ENCODE measurements around the gene SLC29A4. TPM values are rescaled to one million over a fixed set of nuclear protein-coding genes. Genes with fewer than 3 reads are reported as not detected.
"Not testable (repeated sequence)": the region's sequence is repeated elsewhere in the genome, so short reads cannot be mapped to it uniquely, and the experiment has no call there.

SLC29A4 gene
- total RNA-seq, 1 experiment from 2014 or later: 27.4 TPM

DNA sequence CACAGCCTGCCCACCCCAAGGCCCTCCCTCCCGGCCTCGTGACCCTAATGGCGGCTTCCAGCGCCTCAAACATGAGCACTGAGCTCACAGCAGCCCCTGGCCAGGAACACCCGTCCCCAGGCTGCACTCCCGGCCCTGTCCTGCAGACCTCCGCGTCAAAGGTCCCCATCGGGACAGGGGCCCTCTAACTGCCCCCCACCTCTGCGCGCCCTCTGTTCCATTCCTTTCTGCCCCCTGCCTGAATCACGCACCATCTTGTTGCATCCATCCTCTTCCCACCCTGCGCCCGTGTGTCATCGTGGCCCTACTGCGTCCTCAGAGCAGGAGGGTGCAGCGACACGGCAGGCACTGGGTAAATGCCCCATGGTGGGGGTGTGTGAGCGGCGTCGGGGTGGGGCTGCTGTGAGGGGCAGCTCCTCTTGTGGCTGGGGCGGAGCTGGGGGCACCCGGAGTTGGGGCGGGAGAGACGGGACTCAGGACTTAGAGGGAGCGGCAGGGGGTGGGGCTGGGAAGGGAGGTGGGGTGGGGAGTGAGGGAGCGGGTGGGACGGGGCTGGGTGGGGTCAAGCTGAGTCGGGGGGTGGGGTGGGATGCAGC is 13.4 kb downstream of the SLC29A4 start:
- DNase-seq (ENCODE audit: low spot score): no peak

DNA sequence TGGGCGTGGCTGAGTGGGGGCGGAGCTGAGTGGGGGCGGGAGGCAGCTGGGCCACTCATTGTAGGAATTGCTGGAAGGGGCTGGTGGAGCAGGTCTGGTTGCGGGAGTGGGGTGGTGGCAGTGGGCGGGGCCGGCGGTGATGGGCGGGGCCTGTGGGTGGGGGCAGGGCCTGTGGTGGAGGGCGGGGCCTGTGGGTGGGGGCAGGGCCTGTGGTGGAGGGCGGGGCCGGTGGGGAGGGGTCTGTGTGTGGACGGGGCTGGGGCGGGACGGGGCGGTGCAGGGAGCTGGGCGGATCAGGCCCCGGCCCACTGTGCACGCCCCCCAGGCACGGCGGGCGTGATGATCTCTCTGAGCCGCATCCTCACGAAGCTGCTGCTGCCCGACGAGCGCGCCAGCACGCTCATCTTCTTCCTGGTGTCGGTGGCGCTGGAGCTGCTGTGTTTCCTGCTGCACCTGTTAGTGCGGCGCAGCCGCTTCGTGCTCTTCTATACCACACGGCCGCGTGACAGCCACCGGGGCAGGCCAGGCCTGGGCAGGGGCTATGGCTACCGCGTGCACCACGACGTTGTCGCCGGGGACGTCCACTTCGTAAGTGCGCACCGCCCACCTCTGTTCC is 14.0 kb downstream of the SLC29A4 start:
- no peak for DNase-seq (ENCODE audit: low spot score)

DNA sequence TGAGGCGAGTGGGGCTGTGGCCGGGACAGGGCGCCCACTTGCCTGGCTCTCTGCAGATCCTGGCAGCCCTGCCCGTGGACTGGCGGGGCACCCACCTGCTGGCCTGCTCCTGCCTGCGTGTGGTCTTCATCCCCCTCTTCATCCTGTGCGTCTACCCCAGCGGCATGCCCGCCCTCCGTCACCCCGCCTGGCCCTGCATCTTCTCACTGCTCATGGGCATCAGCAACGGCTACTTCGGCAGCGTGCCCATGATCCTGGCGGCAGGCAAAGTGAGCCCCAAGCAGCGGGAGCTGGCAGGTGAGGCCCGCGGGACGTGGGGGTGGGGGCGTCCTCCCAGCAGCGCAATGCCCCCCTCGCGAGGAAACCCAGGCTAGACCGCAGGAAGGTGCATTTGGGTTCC is 17.6 kb downstream of the SLC29A4 start:
- no peak for DNase-seq (ENCODE audit: low spot score)

DNA sequence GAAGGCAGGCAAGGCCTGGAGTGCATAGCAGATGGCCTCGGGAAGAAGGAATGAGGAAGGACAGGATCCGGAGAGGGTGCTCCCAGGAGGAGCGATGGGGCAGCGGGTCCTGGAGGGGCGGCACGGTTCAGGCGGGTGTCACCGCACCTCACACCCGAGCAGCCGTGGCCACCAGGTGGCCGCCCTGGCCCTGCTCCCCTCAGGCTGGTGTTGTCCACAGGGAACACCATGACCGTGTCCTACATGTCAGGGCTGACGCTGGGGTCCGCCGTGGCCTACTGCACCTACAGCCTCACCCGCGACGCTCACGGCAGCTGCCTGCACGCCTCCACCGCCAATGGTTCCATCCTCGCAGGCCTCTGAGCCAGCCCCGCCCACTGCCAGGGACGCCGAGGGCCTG is 19.8 kb downstream of the SLC29A4 start:
- no peak for DNase-seq (ENCODE audit: low spot score)

DNA sequence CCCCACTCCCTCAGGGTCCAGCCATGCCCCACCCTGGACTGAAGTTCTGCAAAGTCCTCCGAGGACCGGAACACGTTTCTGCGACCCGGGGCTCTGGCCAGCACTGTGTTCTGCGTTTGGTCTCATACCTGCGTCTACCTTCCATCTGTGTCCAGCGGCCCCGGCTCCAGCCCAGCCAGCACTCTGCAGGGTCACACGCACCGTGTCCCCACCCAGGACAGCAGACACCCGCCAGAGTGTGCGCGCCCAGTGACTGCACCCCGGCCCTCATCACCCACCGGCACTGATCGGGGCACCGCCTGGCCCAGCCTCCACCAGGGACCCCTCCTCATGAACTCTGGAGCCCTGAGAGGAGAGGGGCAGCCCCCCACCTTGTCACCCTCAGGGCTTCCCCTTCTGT is 20.3 kb downstream of the SLC29A4 start:
- DNase-seq (ENCODE audit: low spot score): no peak

DNA sequence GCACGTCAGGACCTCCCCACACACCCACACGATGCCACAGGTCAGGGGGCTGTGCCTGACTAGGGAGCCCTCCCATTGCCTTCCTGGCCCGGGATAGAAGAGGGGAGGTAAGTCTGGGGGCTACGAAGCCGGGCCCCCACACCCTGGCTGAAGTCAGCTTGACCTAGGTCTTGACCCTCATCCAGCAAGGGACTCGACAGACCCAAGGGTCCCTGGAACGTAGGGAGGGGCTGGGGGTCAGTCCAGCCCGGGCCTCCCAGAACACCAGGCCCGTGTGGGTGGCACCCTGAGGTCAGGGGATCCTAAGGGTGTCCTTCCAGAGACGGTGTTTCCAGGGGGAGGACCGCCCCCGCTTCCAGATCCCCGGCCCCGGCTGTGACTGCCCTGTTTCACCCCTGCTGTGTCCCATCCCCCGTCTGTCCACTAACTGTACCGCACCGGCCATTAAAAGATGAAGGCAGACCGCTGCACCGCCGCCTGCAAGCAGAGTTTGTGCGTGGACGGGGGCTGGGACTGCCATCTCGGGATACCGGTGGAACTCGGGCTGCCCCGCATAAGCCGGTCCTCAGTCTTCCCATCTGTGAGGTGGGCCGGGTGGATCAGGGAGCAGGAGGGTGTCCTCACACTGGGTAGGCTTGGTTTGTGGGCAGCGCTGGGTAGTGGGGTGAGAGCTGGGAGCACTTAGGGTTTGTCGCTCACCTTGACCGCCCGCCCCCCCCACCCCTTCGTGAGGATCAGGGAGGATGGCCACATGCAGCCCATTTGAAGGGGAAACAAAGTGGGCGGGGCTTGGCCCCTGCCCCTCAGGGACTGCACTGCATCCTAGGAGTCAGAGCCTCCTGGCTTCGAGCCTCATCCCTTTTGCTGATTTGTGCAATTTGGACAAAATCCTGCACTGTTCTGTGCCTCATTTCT is 21.1 kb downstream of the SLC29A4 start:
- DNase-seq (ENCODE audit: low spot score): no peak

DNA sequence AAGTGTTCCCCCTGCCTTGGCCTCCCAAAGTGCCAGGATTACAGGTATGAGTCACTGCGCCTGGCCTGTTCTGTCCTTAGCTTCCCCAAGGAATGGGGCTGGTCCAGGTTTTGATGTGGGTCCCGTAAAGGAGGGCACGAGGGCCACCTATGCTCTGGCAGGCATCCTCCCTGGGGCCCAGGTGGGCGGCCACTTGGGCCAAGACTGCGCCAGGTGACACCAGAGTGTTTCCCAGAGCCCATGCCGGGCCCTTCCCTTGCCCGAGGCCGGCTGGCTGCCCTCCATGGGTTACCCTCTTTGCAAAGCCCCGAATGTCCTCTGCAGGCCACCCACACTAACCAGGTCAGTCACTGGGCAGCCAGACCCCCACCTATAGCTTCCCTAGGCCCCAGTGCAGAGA is 22.3 kb downstream of the SLC29A4 start:
- not testable (repeated sequence) for DNase-seq (ENCODE audit: low spot score)

DNA sequence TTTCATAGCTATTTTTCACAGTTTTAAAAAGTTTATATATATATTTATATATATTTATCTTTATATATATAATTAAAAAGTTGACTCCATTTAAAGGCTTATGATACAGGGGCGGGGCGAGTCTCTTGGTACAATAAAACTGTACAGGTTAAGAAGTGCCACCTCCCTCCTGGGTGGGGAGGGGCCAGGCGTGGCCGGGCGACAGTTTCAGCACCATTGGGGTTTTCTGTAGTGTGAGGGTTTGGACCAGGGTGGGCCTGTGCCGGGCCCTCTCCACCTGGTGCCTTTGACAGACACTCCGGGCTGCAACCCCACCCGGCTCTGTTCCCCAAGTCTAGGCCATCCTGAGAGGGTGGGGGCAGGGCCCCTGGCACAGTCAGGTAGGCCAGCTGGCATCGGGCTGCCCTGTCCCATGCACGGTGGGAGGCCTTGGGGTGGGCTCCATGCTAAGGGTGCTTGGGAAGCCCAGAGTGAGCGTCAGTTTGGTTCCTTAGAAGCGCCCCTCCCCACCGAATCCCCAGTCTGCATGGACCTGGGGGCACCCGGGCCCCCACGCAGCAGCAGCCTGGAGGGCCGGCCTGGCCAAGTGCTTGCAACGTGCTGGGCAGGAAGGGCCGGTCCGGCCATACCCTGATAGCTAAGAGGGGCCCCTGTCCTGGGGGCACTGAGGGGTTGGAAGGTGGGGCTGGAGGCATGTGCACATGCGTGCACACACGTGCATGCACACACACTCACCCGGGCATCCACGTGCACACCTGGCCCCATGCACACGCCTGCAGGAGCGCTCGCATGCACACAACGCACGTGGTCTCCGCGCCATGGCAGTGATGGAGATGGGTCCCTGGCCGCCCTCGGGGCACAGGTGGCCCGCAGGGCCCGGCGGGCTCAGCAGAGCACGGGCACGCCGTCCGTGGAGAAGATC is 24.7 kb downstream of the SLC29A4 start:
- DNase-seq (ENCODE audit: low spot score): not testable (repeated sequence)

DNA sequence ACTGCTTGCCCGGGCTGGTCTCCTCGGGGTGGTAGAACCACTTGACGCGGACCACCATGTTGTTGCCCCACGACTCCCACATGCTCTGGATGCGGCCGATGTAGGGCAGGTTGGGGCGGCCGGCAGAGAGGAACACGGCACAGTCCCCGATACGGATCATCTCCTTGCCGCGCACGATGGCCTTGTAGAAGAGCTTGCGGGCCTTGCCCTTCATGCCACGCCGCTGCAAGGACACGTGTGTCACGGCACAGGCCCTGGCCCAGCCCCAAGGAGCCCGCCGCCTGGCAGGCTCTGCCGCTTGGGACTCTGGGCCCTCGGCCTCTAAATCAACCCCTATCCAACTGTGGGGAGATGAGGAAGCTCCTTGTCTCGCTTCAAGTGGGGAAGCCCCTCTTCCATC is 26.4 kb downstream of the SLC29A4 start:
- DNase-seq (ENCODE audit: low spot score): no peak

DNA sequence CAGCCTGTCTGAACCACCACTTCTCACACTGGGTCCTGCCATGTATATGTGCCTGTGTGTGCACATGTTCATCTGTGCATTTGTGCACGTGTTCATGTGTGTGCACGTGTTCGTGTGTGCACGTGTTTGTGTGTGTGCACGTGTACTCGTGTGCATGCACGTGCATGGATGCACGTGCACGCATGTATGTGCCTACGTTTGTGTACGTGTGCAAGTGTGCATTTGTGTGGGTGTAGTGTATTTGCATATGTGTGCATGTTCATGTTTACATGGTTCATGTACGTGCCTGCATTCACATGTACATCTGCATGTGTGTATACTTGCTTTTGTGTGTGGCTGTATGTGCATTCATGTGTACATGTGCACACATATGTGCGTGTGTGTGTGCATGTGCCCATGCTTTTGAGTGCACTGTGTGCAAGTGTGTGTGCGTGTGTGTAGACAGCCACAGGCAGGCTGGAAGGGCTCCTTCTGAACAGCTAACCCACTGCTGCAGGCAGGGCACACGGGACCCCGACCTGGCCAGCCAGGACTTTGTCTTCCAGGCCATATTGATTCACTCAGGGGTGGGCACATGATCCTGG is 28.2 kb downstream of the SLC29A4 start:
- DNase-seq (ENCODE audit: low spot score): no peak

DNA sequence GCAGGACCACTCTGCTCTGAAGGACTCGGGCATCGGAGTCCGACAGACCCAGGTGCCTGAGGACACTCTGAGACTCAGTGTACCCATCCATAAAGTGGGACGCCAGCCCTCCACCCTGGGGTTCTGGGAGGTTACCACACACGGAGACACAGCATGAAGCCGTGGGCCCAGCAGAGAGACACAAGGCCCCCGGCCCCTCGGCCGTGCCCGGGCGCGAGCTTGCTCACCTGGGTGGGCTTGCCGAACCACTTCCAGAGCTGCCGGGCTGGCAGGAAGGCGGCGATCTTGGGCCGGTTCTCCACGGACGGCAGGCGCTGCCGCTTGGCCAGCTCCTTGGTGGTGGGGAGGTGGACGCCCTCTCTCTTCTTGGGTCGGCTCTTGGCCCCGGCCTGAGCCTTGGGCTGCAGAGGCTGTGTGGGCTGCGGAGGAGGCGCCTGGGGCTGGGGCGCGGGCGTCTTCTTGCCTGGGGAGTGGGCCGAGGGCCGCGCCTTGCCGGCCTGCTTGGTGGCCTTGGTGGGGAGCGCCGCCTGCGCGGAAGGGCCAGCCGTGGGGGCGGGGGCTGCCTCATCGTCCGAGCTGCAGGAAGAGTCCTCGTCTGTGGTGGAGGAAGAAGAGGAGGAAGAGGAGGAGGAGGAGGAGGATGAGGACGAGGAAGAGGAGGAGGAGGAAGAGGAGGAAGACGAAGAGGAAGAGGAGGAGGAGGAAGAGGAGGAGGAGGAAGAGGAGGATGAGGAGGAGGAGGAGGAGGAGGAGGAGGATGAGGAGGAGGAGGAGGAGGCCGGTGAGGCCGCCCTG is 29.7 kb downstream of the SLC29A4 start:
- DNase-seq (ENCODE audit: low spot score): not testable (repeated sequence)

DNA sequence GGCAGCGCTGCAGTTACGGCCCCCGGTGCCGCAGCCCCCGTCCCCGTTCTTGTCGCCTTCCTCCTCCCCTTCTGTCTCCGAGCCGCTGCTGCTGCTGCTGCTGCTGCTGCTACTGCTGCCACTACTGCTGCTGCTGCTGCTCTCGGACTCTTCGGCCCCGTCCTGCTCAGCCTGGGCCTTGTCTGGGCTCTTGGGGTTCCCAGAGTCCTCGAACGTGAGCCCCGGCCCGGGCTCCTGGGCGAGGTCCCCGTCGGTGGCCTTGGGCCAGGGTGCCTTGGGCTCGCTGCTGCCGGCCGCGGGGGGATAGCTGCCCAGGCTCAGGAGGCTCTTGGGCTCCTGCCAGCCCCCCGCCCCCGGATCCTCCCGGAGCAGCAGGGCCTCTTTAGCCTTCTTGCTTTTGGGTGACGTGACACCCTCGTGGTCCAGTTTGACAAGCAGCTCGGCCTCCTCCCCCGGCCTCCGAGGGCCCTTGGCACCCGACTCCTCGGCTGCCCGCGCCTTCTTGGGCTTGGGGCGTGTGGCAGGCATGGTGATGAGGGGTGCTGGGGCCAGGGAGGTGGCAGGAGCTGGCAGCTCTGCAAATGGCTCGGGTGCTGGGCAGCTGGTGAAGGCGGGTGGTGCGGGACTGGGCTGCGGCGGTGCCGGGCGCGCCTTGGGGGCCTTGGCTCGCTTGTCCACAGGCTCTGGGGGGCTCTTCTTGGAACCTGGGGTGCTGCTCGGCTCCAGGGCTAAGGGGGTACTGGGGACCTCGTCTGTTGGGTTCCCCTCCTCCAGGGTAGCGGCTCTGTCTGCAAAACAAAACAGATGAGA is 30.5 kb downstream of the SLC29A4 start:
- DNase-seq (ENCODE audit: low spot score): not testable (repeated sequence)

DNA sequence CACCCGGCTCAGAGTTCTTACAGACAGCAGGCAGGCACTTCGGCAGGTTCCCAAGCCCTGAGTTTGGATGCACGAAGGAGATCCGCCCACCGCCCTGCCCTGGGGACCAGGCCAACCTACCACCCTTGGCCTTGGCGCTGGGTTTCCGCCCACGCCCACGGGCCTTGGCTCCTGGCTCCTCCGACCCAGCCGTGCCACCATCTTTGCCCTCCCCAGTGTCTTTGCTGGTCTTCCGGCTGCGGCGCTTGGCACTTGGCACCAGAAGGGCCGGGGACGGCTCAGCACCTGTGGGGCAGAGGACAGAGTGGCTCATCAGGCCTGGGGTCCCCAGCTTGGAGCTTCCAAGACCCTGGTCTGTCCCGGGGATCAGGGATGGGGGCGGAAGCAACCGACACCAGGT is 32.1 kb downstream of the SLC29A4 start:
- DNase-seq (ENCODE audit: low spot score): no peak

DNA sequence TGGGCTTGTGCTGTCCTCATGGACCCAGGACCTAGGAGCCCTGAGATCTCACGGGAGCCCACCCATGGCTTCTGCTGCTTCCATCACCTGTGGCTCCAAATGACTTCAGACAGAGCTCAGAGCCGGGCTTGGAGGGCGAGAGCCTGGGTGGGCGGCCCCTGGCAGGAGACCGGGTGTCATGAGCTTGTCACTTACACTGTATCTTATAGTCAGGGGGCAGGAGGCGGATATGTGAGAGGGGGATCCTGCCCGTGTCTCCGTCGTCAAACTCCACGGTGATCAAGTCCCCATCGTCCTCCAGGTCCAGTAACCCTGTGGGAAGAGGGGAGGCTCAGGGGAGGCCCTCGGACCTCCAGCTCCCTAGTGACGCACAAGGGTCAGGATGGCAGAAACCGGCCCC is 33.0 kb downstream of the SLC29A4 start:
- no peak for DNase-seq (ENCODE audit: low spot score)

DNA sequence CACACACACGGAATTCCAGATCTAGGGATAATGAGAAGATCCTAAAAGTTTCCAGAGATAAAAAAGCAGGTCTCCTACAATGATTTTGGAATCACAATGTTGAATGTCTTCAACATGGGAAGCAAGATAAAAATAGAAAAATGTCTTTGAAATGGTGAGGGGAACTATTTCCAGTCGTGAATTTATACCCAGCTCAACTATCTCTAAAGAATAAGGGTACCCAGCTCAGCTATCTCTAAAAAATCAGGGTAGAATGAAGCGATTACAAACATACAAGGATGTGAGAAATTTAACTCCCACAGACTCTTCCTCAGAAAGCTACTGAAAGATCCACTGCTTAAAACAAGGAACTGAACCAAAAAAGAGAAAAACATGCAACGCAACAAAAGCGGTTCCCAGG is 35.9 kb downstream of the SLC29A4 start:
- DNase-seq (ENCODE audit: low spot score): not testable (repeated sequence)

DNA sequence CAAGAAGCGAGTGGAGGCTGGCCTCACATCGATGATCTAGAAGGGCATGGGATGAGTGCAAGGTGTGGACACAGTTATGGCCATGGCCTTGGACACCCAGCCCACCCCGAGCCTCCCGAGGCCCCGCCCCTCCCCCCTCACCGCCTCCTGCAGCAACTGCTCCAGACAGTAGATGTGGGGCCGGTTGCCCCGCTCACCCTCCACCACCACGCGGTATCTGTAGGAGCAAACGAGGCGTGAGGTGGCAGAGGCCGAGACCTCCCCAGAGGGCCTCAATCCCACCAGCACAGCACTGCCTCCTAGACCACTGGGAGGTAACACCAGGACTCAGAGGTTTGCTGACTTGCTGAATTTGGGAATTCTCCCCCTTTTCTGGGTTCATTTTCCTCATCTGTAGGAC is 37.6 kb downstream of the SLC29A4 start:
- no peak for DNase-seq (ENCODE audit: low spot score)

DNA sequence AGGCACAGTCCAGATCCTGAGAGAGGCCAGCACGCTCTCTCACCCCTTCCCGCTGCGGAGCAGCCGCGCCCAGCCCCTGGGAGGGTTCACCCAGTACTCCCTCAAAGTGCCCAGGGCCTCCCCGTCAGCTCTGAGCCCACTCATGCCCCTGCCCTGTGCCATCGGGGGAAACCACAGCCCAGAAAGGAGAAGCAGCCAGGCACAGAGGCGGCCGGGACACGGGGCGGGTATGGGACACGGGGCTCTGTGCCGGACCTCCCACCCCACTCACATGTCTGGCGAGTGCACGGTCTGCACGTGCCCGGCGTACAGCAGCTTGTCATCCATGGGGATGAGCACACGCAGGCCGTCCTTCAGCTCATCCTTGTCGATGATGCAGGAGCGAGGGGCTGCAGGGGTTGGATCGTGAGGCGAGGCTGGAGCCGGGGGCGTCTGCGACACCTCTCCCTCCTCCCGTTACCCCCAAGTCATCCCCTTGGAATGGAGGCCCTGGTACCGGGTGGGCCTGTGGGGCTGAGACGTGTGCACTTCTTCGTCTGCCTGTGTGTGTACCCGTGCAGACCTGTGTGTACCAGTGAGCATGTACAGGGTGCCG is 38.2 kb downstream of the SLC29A4 start:
- DNase-seq (ENCODE audit: low spot score): no peak

DNA sequence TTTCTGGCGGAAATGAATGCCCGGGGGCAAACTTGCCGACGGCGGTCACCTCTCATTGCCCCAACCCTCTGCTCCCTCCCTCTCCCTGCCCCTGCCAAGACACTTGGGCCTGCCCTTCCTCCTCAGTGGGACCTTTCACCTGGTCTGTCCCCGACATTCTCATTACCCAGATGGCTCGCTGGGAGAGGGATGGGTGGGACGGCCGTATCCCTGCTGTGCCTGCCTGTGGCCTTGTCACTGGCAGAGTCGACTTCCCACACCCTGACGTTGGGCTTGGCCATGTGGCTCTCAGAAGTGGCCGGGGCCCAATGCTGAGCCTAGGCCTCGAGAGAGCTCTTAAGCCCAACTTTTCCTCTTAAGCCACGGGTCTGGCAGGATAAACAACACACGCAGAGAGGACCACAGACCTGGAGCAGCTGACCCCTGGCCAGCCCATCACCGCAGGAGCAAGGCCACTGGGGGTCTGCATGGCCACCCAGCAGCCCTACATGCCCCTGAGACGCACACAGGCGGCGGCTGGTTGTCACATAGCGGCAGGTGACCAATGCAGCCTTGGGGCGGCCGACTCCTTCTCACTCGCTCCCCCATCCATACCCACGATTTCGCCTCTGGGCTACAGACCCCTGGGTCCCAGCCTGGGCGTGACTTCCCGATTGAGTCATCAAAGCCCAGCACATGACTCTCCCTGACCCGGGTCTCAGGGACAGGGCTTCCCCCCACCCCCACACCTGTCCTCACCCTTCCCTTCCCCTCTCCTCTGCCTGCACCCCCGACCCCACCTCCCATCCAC is 40.1 kb downstream of the SLC29A4 start:
- DNase-seq (ENCODE audit: low spot score): no peak
